HG02642 (cell line): ENCODE results near the gene RAB5A.
"Not testable (repeated sequence)": the region's sequence is repeated elsewhere in the genome, so short reads cannot be mapped to it uniquely, and the experiment has no call there.

Source experiments
- ATAC-seq: cut with Tn5 transposase; IDR thresholded peaks from one replicate; pipeline ENCODE4 v1.9.1; 2021; ENCODE audit warnings: mild to moderate bottlenecking; ENCODE audit not compliant: unreplicated experiment, poor library complexity

RAB5A gene

GRCh38 chr3:19946832-19947548 lies at the start of gene RAB5A:
Gene RAB5A (plus strand): TSS chr3:19947097. CDS start chr3:19950899, 3,802 bp downstream.
- peak; percentile 96 for ATAC-seq

- no peak for ATAC-seq
Measured at GRCh38 chr3:19898721-19899120, 48.2 kb upstream of the RAB5A start.

GRCh38 chr3:19899264-19899663 lies 47.6 kb upstream of the RAB5A start:
- no peak for ATAC-seq

- not testable (repeated sequence) for ATAC-seq
Measured at GRCh38 chr3:19899833-19900232, 47.1 kb upstream of the RAB5A start.

GRCh38 chr3:19901337-19901736 lies 45.6 kb upstream of the RAB5A start:
- ATAC-seq, result no peak

- ATAC-seq, result no peak
Measured at GRCh38 chr3:19901918-19902317, 45.0 kb upstream of the RAB5A start.

GRCh38 chr3:19903649-19904048 lies 43.2 kb upstream of the RAB5A start:
- ATAC-seq, result no peak

- no peak for ATAC-seq
Measured at GRCh38 chr3:19907523-19907922, 39.4 kb upstream of the RAB5A start.

GRCh38 chr3:19911452-19911851 lies 35.4 kb upstream of the RAB5A start:
- ATAC-seq, result no peak

- no peak for ATAC-seq
Measured at GRCh38 chr3:19917167-19917566, 29.7 kb upstream of the RAB5A start.

- no peak for ATAC-seq
Measured at GRCh38 chr3:19920401-19921080, 26.4 kb upstream of the RAB5A start.

GRCh38 chr3:19931180-19931692 lies 15.7 kb upstream of the RAB5A start:
- peak; percentile 87 for ATAC-seq

- ATAC-seq, result peak; percentile 52
Measured at GRCh38 chr3:19931767-19932188, 15.1 kb upstream of the RAB5A start.

GRCh38 chr3:19932422-19932821 lies 14.5 kb upstream of the RAB5A start:
- no peak for ATAC-seq

GRCh38 chr3:19934098-19934566 lies 12.8 kb upstream of the RAB5A start, which contains the start of gene EFHB:
Gene EFHB (minus strand): TSS chr3:19934217. CDS start chr3:19934018, 199 bp downstream.
- no peak for ATAC-seq

- ATAC-seq, result no peak
Measured at GRCh38 chr3:19937459-19938294, 9.2 kb upstream of the RAB5A start.

GRCh38 chr3:19938295-19938627 lies 8.6 kb upstream of the RAB5A start:
- ATAC-seq, result no peak

GRCh38 chr3:19940643-19941042 lies 6.3 kb upstream of the RAB5A start:
- ATAC-seq, result no peak

- no peak for ATAC-seq
Measured at GRCh38 chr3:19945534-19945933, 1.4 kb upstream of the RAB5A start.

GRCh38 chr3:19945969-19946831 lies 697 bp upstream of the RAB5A start:
- ATAC-seq, result peak; percentile 3
